Activated T-helper 1 cell treated with anti-CD3 and anti-CD28 coated beads, Interleukin-12 subunit alpha, Interleukin-12 subunit beta, Interleukin-2, Interleukin-4 antibody, amounts not matched to agents 30 ng/mL and 10 ng/mL and 1 ng/mL, durations not matched to agents 14 hours and 24 hours and 36 hours (primary cell): ENCODE data around the gene EDEM1. TPM values are rescaled to one million over a fixed set of nuclear protein-coding genes. Genes with fewer than 3 reads are reported as not detected.
"Not testable (repeated sequence)": the region's sequence is repeated elsewhere in the genome, so short reads cannot be mapped to it uniquely, and the experiment has no call there.

Experiments used
- DNase-seq: peaks from one replicate; pipeline ENCODE4 v3.0.0; 2021; ENCODE audit warnings: low spot score
- H3K27ac Mint-ChIP-seq: one replicate; pipeline ENCODE4 v1.8.0; 2021; ENCODE audit warnings: mild to moderate bottlenecking, mixed read lengths
- H3K27me3 Mint-ChIP-seq: one replicate; pipeline ENCODE4 v1.8.0; 2022; ENCODE audit warnings: mild to moderate bottlenecking, moderate library complexity, mixed read lengths; ENCODE audit not compliant: insufficient read depth
- H3K36me3 Mint-ChIP-seq: one replicate; pipeline ENCODE4 v1.8.0; 2021; ENCODE audit warnings: low read depth, mixed read lengths
- H3K4me1 Mint-ChIP-seq: one replicate; pipeline ENCODE4 v1.8.0; 2021; ENCODE audit warnings: low read depth, mixed read lengths
- H3K4me3 Mint-ChIP-seq: one replicate; pipeline ENCODE4 v1.8.0; 2021; ENCODE audit warnings: mild to moderate bottlenecking, moderate library complexity, mixed read lengths
- H3K9me3 Mint-ChIP-seq: one replicate; pipeline ENCODE4 v1.8.0; 2021; ENCODE audit warnings: mixed read lengths
- intact Hi-C: fragments of 100-400 bp; cut with micrococcal nuclease; formaldehyde crosslinking; loops from one replicate; pipeline ENCODE4 v1.15.1; 2024
- total RNA-seq: library from RNA; stranded (reverse); gene quantifications from 2 replicates; pipeline ENCODE4 v1.2.3, GENCODE V29; 2022

EDEM1 gene
- total RNA-seq, 1 donor from 2014 or later = 169 TPM

DNA sequence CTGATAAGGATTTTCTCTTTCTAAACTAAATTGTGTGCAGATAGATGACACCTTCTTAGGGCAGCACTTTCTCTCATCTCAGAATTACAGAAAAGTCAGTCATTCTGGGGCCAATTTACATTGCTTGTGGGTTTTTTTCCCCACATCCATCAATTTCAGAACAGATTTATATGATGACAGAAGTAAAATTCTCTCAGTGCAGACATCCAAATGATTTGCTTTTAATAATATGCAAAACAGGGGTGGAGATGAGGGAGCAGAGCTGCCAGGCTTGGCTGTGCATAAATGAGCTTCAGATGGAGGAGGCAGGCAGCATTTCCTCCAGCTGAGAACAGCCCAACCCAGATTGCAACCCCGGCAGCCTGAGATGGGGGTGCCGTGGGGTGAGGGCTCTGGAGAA, 44.0 kb downstream of the EDEM1 start:
- no peaks in the 10 kb centered on the region for H3K4me1 Mint-ChIP-seq
- peaks cover 2% of the 10 kb centered on the region for H3K27me3 Mint-ChIP-seq
- H3K36me3 Mint-ChIP-seq = no peaks in the 10 kb centered on the region
- no peak overlapping the region for H3K4me3 Mint-ChIP-seq
- intact Hi-C loops = no loop called here
- H3K27ac Mint-ChIP-seq = no peak overlapping the region
- no peaks in the 10 kb centered on the region for H3K9me3 Mint-ChIP-seq
- DNase-seq = no peak

DNA sequence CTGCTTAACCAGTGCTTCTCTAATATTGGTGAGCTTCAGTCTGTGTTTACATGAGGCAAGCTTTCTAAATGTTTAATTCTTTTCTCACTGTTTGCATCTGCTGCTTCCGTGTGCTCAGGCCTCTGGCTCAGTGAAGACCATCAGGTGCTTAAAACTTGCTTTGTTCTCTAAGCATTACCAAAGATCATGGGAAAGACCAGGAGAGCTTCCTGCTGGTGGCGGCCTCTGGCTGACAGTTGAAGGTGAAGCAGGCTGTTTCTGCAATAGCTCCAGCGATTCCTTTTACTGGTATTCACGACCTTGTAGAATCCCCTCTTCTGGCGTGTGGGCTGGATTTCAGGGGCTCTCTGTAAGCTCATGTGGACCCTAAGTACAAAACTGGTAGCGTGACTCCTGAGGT, 45.1 kb downstream of the EDEM1 start:
- Mint-ChIP-seq H3K4me3 (no peak overlapping the region), H3K27ac (no peak overlapping the region), H3K27me3 (peaks cover 2% of the 10 kb centered on the region), H3K9me3 (no peaks in the 10 kb centered on the region), H3K4me1 (no peaks in the 10 kb centered on the region), H3K36me3 (no peaks in the 10 kb centered on the region)
- no peak for DNase-seq
- intact Hi-C loops = loop anchor here (2.0 kb wide), 1 partner anchor 96 kb away; no protein-coding TSS in a partner anchor

DNA sequence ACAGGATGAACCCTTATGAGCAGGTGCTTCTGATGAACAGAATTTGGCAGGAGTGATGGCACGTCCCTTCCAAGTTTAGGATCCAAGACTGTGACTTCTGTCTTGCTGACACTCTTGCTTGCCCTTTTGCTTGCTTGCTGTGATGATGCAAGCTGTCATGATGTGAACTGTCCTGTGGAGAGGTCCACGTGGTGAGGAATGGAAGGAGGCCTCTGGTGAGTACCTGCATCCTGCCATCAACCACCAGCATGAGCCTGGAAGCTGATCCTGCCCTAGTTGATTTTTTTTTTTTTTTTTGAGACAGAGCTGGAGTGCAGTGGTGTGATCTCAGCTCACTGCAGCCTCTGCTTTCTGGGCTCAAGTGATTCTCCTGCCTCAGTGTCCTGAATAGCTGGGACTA, 45.5 kb downstream of the EDEM1 start:
- no peak overlapping the region for H3K4me3 Mint-ChIP-seq
- no peaks in the 10 kb centered on the region for H3K36me3 Mint-ChIP-seq
- intact Hi-C loops = loop anchor here (2.0 kb wide), 1 partner anchor 96 kb away; no protein-coding TSS in a partner anchor
- H3K27ac Mint-ChIP-seq = no peak overlapping the region
- H3K27me3 Mint-ChIP-seq = peaks cover 2% of the 10 kb centered on the region
- no peaks in the 10 kb centered on the region for H3K9me3 Mint-ChIP-seq
- H3K4me1 Mint-ChIP-seq = no peaks in the 10 kb centered on the region
- DNase-seq = no peak

GRCh38 chr3:5235655-5236054, 48.1 kb downstream of the EDEM1 start:
- Mint-ChIP-seq H3K27me3 (no peaks in the 10 kb centered on the region), H3K4me3 (no peak overlapping the region), H3K9me3 (no peaks in the 10 kb centered on the region), H3K4me1 (no peaks in the 10 kb centered on the region), H3K27ac (no peak overlapping the region), H3K36me3 (no peaks in the 10 kb centered on the region)
- intact Hi-C loops = loop anchor here (5.0 kb wide), 1 partner anchor 97 kb away; no protein-coding TSS in a partner anchor
- DNase-seq = no peak

DNA sequence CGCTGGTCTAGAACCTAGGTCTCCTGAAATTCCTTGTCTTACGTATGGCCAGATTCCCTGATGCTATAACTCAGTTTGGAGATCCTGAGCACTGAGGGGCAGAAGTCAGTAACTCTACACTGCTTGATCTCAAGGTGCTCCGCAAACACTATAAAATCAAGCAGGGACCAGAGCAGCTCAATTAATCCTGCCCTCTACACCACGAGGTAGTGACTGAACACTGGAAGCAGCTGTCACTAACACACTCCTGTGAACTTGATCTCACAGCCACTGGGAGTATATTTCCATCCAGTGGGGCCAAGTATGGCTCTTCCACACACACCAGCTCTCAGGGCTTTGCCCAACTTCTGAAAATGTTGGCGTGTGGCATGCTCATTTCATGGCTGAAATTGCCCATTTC, 51.0 kb downstream of the EDEM1 start:
- Mint-ChIP-seq H3K36me3 (no peaks in the 10 kb centered on the region), H3K27me3 (no peaks in the 10 kb centered on the region), H3K27ac (no peak overlapping the region), H3K4me3 (no peak overlapping the region), H3K9me3 (peaks cover 4% of the 10 kb centered on the region), H3K4me1 (no peaks in the 10 kb centered on the region)
- no peak for DNase-seq
- intact Hi-C loops = loop anchor here (5.0 kb wide), 1 partner anchor 94 kb away; no protein-coding TSS in a partner anchor

GRCh38 chr3:5239602-5240001, 52.1 kb downstream of the EDEM1 start:
- Mint-ChIP-seq H3K36me3 (no peaks in the 10 kb centered on the region), H3K4me1 (no peaks in the 10 kb centered on the region), H3K9me3 (peaks cover 15% of the 10 kb centered on the region), H3K27me3 (no peaks in the 10 kb centered on the region), H3K27ac (no peak overlapping the region), H3K4me3 (no peak overlapping the region)
- intact Hi-C loops = loop anchor here (5.0 kb wide), 1 partner anchor 93 kb away; no protein-coding TSS in a partner anchor
- no peak for DNase-seq

GRCh38 chr3:5240740-5241139, 53.2 kb downstream of the EDEM1 start:
- H3K27ac Mint-ChIP-seq = no peak overlapping the region
- intact Hi-C loops = no loop called here
- no peak for DNase-seq
- H3K36me3 Mint-ChIP-seq = no peaks in the 10 kb centered on the region
- H3K4me3 Mint-ChIP-seq = no peak overlapping the region
- H3K9me3 Mint-ChIP-seq = peaks cover 21% of the 10 kb centered on the region
- no peaks in the 10 kb centered on the region for H3K27me3 Mint-ChIP-seq
- H3K4me1 Mint-ChIP-seq = peaks cover 4% of the 10 kb centered on the region

- intact Hi-C loops, H3K36me3 Mint-ChIP-seq, H3K4me3 Mint-ChIP-seq, H3K27me3 Mint-ChIP-seq, H3K27ac Mint-ChIP-seq, DNase-seq: not testable (repeated sequence)
- Mint-ChIP-seq H3K4me1 (peaks cover 10% of the 10 kb centered on the region), H3K9me3 (peaks cover 21% of the 10 kb centered on the region)
These were observed 55.3 kb downstream of the EDEM1 start for GRCh38 chr3:5242785-5243184.

GRCh38 chr3:5245927-5246326, 58.4 kb downstream of the EDEM1 start:
- no peak for DNase-seq
- intact Hi-C loops = no loop called here
- Mint-ChIP-seq H3K4me1 (peaks cover 10% of the 10 kb centered on the region), H3K27me3 (no peaks in the 10 kb centered on the region), H3K36me3 (no peaks in the 10 kb centered on the region), H3K9me3 (peaks cover 21% of the 10 kb centered on the region), H3K4me3 (no peak overlapping the region), H3K27ac (no peak overlapping the region)

DNA sequence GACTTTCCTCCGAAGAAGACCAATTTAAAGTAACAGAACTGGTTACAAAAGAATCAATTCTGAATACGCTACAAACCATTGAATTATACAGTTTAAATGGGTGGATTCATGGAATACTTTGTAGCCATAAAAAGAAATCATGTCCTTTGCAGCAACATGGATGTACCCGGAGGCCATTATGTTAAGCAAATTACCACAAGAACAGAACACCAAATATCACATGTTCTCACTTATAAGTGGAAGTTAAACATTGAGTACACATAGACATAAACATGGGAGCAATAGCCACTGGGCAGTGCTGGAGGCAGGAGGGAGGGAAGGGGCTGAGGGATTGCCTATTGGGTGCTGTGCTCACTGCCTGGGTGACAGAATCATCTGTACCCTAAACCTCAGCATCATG, 61.3 kb downstream of the EDEM1 start:
- Mint-ChIP-seq H3K4me3 (no peak overlapping the region), H3K36me3 (no peaks in the 10 kb centered on the region), H3K27ac (no peak overlapping the region), H3K4me1 (peaks cover 10% of the 10 kb centered on the region), H3K27me3 (no peaks in the 10 kb centered on the region), H3K9me3 (peaks cover 13% of the 10 kb centered on the region)
- intact Hi-C loops = no loop called here
- DNase-seq = no peak

DNA sequence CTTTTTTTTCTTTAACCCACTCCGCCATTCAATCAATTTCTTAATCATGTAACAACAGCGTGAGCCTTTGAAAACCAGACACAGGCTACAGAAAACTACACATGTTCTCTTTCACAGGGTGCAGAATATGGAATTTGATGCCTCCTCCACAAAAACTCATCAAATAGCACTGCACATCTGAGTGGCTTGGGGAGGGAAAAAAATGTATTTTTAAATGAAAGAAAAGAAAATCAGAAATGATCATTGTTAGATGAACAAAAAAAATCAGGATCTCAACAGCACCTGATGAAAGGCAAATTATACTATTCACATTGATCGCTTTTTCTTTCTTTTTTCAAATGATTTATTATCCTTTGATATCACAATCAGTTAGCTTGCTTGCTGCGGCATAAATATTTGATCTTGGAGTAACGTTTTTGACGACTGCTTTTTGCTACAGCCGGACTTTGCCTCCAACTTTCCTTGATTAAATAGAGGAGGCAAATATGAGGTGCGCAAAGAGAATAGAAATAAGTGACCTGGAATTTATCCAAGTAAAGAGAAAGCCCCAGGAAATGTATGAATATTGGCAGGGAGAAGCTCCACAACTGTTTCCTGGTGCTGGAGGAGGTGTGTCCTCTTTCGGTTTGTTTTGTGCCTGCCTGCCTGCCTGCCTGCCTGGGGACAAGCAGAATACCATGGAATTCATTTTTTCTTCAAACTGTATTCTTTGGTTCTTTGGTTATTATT, 63.1 kb downstream of the EDEM1 start:
- intact Hi-C loops = no loop called here
- H3K9me3 Mint-ChIP-seq = peaks cover under 1% of the 10 kb centered on the region

GRCh38 chr3:5251196-5251583, 63.7 kb downstream of the EDEM1 start:
- no peaks in the 10 kb centered on the region for H3K9me3 Mint-ChIP-seq
- H3K4me3 Mint-ChIP-seq = no peak overlapping the region
- peaks cover 2% of the 10 kb centered on the region for H3K4me1 Mint-ChIP-seq
- intact Hi-C loops = no loop called here
- H3K27me3 Mint-ChIP-seq = peaks cover 3% of the 10 kb centered on the region
- H3K27ac Mint-ChIP-seq = no peak overlapping the region
- no peak for DNase-seq
- no peaks in the 10 kb centered on the region for H3K36me3 Mint-ChIP-seq

More for the DNA sequence above, 63.1 kb downstream of the EDEM1 start:
- DNase-seq = no peak
- Mint-ChIP-seq H3K27ac (no peak overlapping the region), H3K4me1 (peaks cover 7% of the 10 kb centered on the region), H3K27me3 (peaks cover under 1% of the 10 kb centered on the region), H3K36me3 (no peaks in the 10 kb centered on the region), H3K4me3 (no peak overlapping the region)

GRCh38 chr3:5252131-5252530, 64.6 kb downstream of the EDEM1 start:
- DNase-seq = no peak

More at GRCh38 chr3:5252131-5252530, 64.6 kb downstream of the EDEM1 start:
- Mint-ChIP-seq H3K27ac (no peak overlapping the region), H3K4me3 (no peak overlapping the region), H3K9me3 (no peaks in the 10 kb centered on the region), H3K4me1 (no peaks in the 10 kb centered on the region), H3K36me3 (no peaks in the 10 kb centered on the region), H3K27me3 (peaks cover 5% of the 10 kb centered on the region)
- intact Hi-C loops = no loop called here
